ENCODE data around the gene MEAK7. TPM values are rescaled to one million over a fixed set of nuclear protein-coding genes. Genes with fewer than 3 reads are reported as not detected.

MEAK7 gene
- total RNA-seq, 2 experiments from 2014 or later, result 21.1 to 22.4 TPM

- H3K36me3 Mint-ChIP-seq (ENCODE audit: low read depth), result peaks cover 62% of the 10 kb centered on the region
- no peaks in the 10 kb centered on the region for H3K27me3 Mint-ChIP-seq
- H3K9me3 Mint-ChIP-seq, result no peaks in the 10 kb centered on the region
- H3K4me1 Mint-ChIP-seq (ENCODE audit: low read depth), result peaks cover 54% of the 10 kb centered on the region
- peak overlapping the region; percentile 98 for H3K27ac Mint-ChIP-seq
- intact Hi-C loops (cut with micrococcal nuclease), result loop anchor here (2.0 kb wide), 1 partner anchor 34 kb away; no protein-coding TSS in a partner anchor
- ATAC-seq (peak; percentile 57), DNase-seq (peak; percentile 82)
- CTCF ChIA-PET, result interaction anchor here (0.9 to 4.1 kb wide), 9 partner anchors 20 to 73 kb away, joined by 3 to 23 read pairs (median 4); no protein-coding TSS in a partner anchor
- H3K4me3 Mint-ChIP-seq, result peak overlapping the region; percentile 84
- POLR2A ChIA-PET, result interaction anchor here (0.6 to 3.8 kb wide), 16 partner anchors 9 to 1347 kb away, joined by 3 to 40 read pairs (median 6); no protein-coding TSS in a partner anchor
- TF ChIP-seq CTCF (IDR thresholded peaks at IDR 0.05), result peak; percentile 19
Observed at GRCh38 chr16:84548971-84549844, 44.7 kb upstream of the MEAK7 start.

- DNase-seq, result no peak
- Mint-ChIP-seq H3K4me3 (peak overlapping the region; percentile 84), H3K27ac (peak overlapping the region; percentile 98), H3K36me3 (ENCODE audit: low read depth) (peaks cover 61% of the 10 kb centered on the region), H3K27me3 (no peaks in the 10 kb centered on the region), H3K4me1 (ENCODE audit: low read depth) (peaks cover 57% of the 10 kb centered on the region), H3K9me3 (no peaks in the 10 kb centered on the region)
- ATAC-seq, result peak; percentile 1
- ChIA-PET POLR2A (interaction anchor here (1.0 to 3.8 kb wide), 11 partner anchors 9 to 165 kb away, joined by 3 to 40 read pairs (median 8); no protein-coding TSS in a partner anchor), CTCF (interaction anchor here (1.1 to 4.1 kb wide), 8 partner anchors 20 to 74 kb away, joined by 3 to 23 read pairs (median 4); no protein-coding TSS in a partner anchor)
- no peak for TF ChIP-seq CTCF (IDR thresholded peaks at IDR 0.05)
- intact Hi-C loops (cut with micrococcal nuclease), result loop anchor here (2.0 kb wide), 1 partner anchor 34 kb away; no protein-coding TSS in a partner anchor
Observed at GRCh38 chr16:84548508-84548907, 44.0 kb upstream of the MEAK7 start.

- Mint-ChIP-seq H3K27me3 (no peaks in the 10 kb centered on the region), H3K36me3 (ENCODE audit: low read depth) (peaks cover 56% of the 10 kb centered on the region), H3K27ac (peak overlapping the region; percentile 98), H3K4me1 (ENCODE audit: low read depth) (peaks cover 57% of the 10 kb centered on the region), H3K9me3 (no peaks in the 10 kb centered on the region), H3K4me3 (peak overlapping the region; percentile 84)
- ChIA-PET CTCF (interaction anchor here (0.8 to 1.8 kb wide), 7 partner anchors 18 to 179 kb away, joined by 3 to 7 read pairs (median 3); no protein-coding TSS in a partner anchor), POLR2A (interaction anchor here (0.6 to 3.8 kb wide), 2 partner anchors 28 to 460 kb away, joined by 3 to 40 read pairs; no protein-coding TSS in a partner anchor)
- TF ChIP-seq CTCF (IDR thresholded peaks at IDR 0.05), result no peak
- peak; percentile 63 for DNase-seq
- intact Hi-C loops (cut with micrococcal nuclease), result loop anchor here (2.0 kb wide), 1 partner anchor 33 kb away; no protein-coding TSS in a partner anchor
- ATAC-seq, result no peak
Observed at GRCh38 chr16:84547546-84548061, 43.1 kb upstream of the MEAK7 start.

GRCh38 chr16:84546669-84547545 is 42.4 kb upstream of the MEAK7 start:
- POLR2A ChIA-PET, result interaction anchor here (0.6 to 3.8 kb wide), 2 partner anchors 28 to 459 kb away, joined by 3 to 40 read pairs; no protein-coding TSS in a partner anchor
- no peak for DNase-seq
- intact Hi-C loops (cut with micrococcal nuclease), result no loop called here
- Mint-ChIP-seq H3K4me1 (ENCODE audit: low read depth) (peaks cover 54% of the 10 kb centered on the region), H3K36me3 (ENCODE audit: low read depth) (peaks cover 52% of the 10 kb centered on the region), H3K9me3 (no peaks in the 10 kb centered on the region), H3K27me3 (no peaks in the 10 kb centered on the region), H3K4me3 (peak overlapping the region; percentile 84), H3K27ac (peak overlapping the region; percentile 98)
- TF ChIP-seq CTCF (IDR thresholded peaks at IDR 0.05), result no peak
- CTCF ChIA-PET, result interaction anchor here (0.6 to 1.8 kb wide), 8 partner anchors 17 to 423 kb away, joined by 3 to 7 read pairs (median 3); no protein-coding TSS in a partner anchor
- ATAC-seq, result no peak
